ENCODE data around the gene SUB1.

Gene SUB1

DNA sequence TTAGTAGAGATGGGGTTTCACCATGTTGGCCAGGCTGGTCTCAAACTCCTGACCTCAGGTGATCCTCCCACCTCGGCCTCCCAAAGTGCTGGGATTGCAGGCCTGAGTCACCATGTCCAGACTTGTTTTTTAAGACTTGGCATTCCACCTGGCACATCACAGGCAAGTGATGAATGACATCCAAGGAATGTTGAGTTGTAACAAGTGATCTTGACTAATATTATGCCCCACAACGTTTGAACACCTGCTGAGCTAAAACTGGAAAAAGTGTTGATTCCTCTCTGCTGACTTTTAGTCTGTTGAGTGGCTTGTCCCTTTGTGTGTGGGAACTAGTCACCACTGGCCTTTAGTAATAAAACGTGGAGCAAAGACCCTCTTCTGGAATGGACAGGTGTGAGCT is 54.6 kb downstream of the SUB1 start:
- ChIA-PET CTCF (interaction anchor here (0.7 kb wide), 1 partner anchor 60 kb away, joined by 3 read pairs; no protein-coding TSS in a partner anchor), POLR2A (no interaction called here)
- H3K27ac ChIP-seq (ENCODE audit: extremely low read depth, low read depth, low read length): no peak overlapping the region

DNA sequence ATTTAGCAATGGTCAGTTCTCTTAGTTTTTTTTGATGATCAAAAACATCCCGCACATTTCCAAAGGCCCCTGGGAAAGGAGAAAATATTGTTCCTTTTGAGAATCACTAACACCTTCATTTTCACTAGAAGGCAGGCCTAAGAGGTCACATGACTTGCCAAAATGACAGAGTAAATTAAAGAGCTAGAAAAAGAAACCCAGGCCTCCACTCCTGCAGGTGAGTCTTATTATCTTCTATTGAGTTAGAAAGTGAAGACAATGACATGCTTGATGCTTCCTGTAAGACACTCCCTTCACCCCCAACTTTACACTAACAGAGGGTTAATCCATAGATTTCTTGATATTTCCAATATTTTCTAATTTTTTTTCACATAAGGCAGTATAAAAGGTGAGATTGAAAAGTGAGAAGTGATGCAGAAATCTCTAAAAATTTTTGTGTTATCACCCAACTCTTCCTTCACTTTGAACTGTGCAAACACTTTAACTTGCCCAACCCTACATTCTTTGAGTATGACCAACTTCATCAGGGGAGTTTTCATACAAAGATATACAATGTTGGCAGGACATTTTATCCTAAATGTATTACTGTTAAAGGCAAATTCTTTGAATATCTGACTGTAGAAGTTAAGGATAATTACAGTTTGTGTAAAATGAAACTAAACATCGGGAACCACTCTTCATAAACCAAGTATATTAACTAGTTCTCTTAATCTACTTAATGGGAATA is 57.1 kb downstream of the SUB1 start:
- Histone ChIP-seq H3K36me3 (ENCODE audit: control insufficient read depth in 2 of 2, insufficient read depth in 1 of 2, low read length in 2 of 2) (no peaks in the 10 kb centered on the region), H3K4me3 (ENCODE audit: low read depth, low read length) (no peak overlapping the region), H3K4me1 (ENCODE audit: control insufficient read depth, insufficient read depth, low read length) (no peaks in the 10 kb centered on the region), H3K9me3 (ENCODE audit: control insufficient read depth, insufficient read depth, low read depth, low read length) (no peaks in the 10 kb centered on the region), H3K27ac (ENCODE audit: extremely low read depth, low read depth, low read length) (no peak overlapping the region)
- ChIA-PET POLR2A (no interaction called here), CTCF (no interaction called here)
- TF ChIP-seq ZNF221 (tag by site-specific recombination; IDR thresholded peaks at IDR 0.05; ENCODE audit: borderline replicate concordance) (no peak), KLF7 (tag by site-specific recombination; IDR thresholded peaks at IDR 0.05; ENCODE audit: borderline replicate concordance) (no peak), ZNF670 (tag by site-specific recombination; IDR thresholded peaks at IDR 0.05; ENCODE audit: low read depth) (no peak)
- TF ChIP-seq, protein P1, sequence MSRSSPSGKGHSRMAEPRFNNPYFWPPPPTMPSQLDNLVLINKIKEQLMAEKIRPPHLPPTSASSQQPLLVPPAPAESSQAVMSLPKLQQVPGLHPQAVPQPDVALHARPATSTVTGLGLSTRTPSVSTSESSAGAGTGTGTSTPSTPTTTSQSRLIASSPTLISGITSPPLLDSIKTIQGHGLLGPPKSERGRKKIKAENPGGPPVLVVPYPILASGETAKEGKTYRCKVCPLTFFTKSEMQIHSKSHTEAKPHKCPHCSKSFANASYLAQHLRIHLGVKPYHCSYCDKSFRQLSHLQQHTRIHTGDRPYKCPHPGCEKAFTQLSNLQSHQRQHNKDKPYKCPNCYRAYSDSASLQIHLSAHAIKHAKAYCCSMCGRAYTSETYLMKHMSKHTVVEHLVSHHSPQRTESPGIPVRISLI (tag by site-specific recombination; IDR thresholded peaks at IDR 0.05): no peak

More for the DNA sequence above, 54.6 kb downstream of the SUB1 start:
- no peak for TF ChIP-seq ZNF701 (tag by site-specific recombination; IDR thresholded peaks at IDR 0.05)
- no peak for TF ChIP-seq GLI4 (tag by site-specific recombination; IDR thresholded peaks at IDR 0.05)
- no peak for TF ChIP-seq ZNF670 (tag by site-specific recombination; IDR thresholded peaks at IDR 0.05; ENCODE audit: low read depth)
- TF ChIP-seq ZNF623 (tag by site-specific recombination; IDR thresholded peaks at IDR 0.05): no peak
- TF ChIP-seq, protein P2, sequence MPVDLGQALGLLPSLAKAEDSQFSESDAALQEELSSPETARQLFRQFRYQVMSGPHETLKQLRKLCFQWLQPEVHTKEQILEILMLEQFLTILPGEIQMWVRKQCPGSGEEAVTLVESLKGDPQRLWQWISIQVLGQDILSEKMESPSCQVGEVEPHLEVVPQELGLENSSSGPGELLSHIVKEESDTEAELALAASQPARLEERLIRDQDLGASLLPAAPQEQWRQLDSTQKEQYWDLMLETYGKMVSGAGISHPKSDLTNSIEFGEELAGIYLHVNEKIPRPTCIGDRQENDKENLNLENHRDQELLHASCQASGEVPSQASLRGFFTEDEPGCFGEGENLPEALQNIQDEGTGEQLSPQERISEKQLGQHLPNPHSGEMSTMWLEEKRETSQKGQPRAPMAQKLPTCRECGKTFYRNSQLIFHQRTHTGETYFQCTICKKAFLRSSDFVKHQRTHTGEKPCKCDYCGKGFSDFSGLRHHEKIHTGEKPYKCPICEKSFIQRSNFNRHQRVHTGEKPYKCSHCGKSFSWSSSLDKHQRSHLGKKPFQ (tag by site-specific recombination; IDR thresholded peaks at IDR 0.05): no peak
- TF ChIP-seq SCRT1 (tag by site-specific recombination; IDR thresholded peaks at IDR 0.05; ENCODE audit: borderline replicate concordance): no peak
- no peak for TF ChIP-seq ZNF600 (tag by site-specific recombination; IDR thresholded peaks at IDR 0.05)
- TF ChIP-seq BCL11A (tag by site-specific recombination; IDR thresholded peaks at IDR 0.05; ENCODE audit: low read depth): no peak
- no peak for TF ChIP-seq ZNF354C (tag by site-specific recombination; IDR thresholded peaks at IDR 0.05; ENCODE audit: borderline replicate concordance, low read depth)
- Histone ChIP-seq H3K4me1 (ENCODE audit: control insufficient read depth, insufficient read depth, low read length) (no peaks in the 10 kb centered on the region), H3K9me3 (ENCODE audit: control insufficient read depth, insufficient read depth, low read depth, low read length) (no peaks in the 10 kb centered on the region), H3K36me3 (ENCODE audit: control insufficient read depth in 2 of 2, insufficient read depth in 1 of 2, low read length in 2 of 2) (no peaks in the 10 kb centered on the region), H3K4me3 (ENCODE audit: low read depth, low read length) (no peak overlapping the region)

DNA sequence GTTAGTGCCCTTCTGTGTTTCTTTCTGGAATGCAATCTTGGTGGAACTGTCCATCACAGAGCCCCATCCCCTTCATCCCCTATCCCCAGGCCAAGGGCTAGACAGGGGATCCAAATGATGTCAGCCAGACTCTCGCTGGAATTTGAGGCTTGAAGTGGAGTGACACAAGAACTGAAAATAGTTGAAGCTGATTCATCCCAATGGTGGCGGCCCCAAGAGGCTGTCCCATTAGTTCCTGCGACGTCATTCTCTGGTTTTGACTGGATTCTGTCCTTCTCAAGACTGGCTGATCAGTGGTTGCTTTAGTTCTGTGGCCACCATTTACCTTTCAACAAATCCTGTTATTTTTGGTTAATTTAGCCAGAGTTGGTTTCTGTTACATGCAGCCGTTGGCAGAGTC is 59.9 kb downstream of the SUB1 start:
- ChIA-PET POLR2A (no interaction called here), CTCF (interaction anchor here (0.7 to 1.0 kb wide), 2 partner anchors 33 to 313 kb away, joined by 3 read pairs; no protein-coding TSS in a partner anchor)
- TF ChIP-seq ZNF660 (tag by site-specific recombination; IDR thresholded peaks at IDR 0.05): peak; percentile 36; the same call in 1 of the 2 replicates
- TF ChIP-seq ZNF654 (tag by site-specific recombination; IDR thresholded peaks at IDR 0.05; ENCODE audit: low read depth): no peak
- no peak overlapping the region for H3K27ac ChIP-seq (ENCODE audit: extremely low read depth, low read depth, low read length)
- no peak overlapping the region for H3K4me3 ChIP-seq (ENCODE audit: low read depth, low read length)
- no peaks in the 10 kb centered on the region for H3K4me1 ChIP-seq (ENCODE audit: control insufficient read depth, insufficient read depth, low read length)
- no peaks in the 10 kb centered on the region for H3K36me3 ChIP-seq (ENCODE audit: control insufficient read depth in 2 of 2, insufficient read depth in 1 of 2, low read length in 2 of 2)
- no peaks in the 10 kb centered on the region for H3K9me3 ChIP-seq (ENCODE audit: control insufficient read depth, insufficient read depth, low read depth, low read length)
